Mesenteric fat pad (tissue), 1 donor: ENCODE results near the gene IKBKE. TPM values are rescaled to one million over a fixed set of nuclear protein-coding genes. Genes with fewer than 3 reads are reported as not detected.
A peak's percentile ranks its signal among the peaks of the same experiment; 100 is the strongest.

ENCODE experiments used
- DNase-seq: peaks from one replicate; pipeline ENCODE4 v3.0.0-alpha.2; 2020; ENCODE audit warnings: low spot score
- total RNA-seq: library from RNA; stranded (reverse); fragmentation: NEBNext Ultra II Directional; extraction: Animal tissue kit (Norgen Biotek cat#: 25700); gene quantifications from one replicate; pipeline ENCODE4 v1.2.1, GENCODE V29; 2021
- donor health status: DM: yes; HTN: yes; CAD: no.

Gene IKBKE
- total RNA-seq, 1 donor from 2014 or later: 9.9 TPM

GRCh38 chr1:206495011-206495461 is 24.8 kb downstream of the IKBKE start:
- no peak for DNase-seq

DNA sequence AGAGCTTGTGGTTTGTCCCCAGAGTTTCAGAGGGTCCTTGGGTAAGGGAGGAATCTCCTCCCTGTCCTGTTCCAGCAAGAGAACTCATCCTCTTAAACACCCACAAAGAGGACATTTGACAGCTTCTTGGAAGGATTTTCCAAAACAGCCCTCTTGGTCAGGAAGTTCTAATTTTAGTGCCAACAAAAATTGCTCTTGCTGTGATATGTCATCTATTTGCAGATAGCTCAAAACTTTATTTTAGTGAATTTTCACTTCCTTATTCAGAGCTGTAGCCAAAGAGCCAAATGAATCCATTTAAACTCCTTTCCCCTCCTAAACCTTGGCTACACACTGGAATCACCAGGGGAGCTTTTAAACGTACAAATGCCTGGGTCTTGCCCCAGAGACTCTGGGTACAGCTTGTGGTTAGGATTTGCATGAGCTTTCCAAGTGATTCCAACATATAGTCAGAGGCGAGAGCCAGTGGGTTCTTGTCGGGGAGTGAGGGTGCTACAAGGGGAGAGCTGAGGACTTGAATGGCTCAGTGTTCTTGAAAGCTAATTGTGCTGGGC is 25.3 kb downstream of the IKBKE start:
- DNase-seq: no peak

DNA sequence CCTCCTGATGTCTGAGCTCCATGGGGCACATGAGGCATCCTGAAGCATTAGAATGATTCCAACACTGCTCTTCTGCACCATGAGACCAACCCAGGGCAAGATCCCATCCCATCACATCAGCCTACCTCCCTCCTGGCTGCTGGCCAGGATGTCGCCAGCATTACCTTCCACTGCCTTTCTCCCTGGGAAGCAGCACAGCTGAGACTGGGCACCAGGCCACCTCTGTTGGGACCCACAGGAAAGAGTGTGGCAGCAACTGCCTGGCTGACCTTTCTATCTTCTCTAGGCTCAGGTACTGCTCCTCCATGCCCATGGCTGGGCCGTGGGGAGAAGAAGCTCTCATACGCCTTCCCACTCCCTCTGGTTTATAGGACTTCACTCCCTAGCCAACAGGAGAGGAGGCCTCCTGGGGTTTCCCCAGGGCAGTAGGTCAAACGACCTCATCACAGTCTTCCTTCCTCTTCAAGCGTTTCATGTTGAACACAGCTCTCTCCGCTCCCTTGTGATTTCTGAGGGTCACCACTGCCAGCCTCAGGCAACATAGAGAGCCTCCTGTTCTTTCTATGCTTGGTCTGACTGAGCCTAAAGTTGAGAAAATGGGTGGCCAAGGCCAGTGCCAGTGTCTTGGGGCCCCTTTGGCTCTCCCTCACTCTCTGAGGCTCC is 26.0 kb downstream of the IKBKE start:
- DNase-seq: no peak

GRCh38 chr1:206497363-206497762 is 27.1 kb downstream of the IKBKE start:
- no peak for DNase-seq

DNA sequence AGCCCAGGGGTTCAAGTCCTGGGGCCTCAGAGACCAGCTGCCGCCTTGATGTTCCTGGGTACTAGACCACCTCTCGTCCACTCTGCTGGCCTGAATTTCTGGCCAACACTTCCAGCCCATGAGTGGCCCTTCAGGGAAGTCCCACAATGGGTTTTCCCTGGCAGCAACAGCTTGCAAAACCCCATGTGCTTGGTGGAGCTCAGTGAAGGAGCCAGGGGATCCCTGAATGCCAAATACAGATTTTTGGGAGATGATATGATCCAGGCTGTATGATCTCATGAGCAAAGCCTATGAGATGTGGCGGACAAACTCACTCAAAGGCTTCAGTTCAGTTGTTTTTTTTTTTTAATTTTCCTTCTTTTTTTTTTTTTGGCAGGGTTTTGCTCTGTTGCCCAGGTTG is 27.5 kb downstream of the IKBKE start:
- no peak for DNase-seq

DNA sequence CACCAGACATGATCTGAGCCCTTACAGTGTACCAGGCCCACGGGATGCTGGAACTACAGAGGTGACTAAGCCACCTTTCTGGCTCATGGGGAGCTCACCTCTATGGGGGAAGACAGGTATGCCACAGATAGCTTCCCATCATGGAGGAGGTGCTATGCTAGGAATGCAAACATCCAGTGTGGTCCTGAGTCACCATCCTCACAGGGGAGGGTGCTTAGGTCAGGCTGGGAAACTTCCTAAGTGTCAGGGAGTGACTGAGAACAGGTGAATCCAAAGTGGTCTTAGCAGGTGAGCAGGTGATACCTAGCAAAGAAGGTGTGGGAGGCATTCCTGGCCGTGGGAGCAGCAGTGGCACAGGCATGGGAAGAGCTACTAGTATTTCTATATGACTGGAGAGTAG is 28.4 kb downstream of the IKBKE start:
- no peak for DNase-seq

- DNase-seq: no peak
Measured at GRCh38 chr1:206500046-206500445, 29.8 kb downstream of the IKBKE start.

GRCh38 chr1:206501881-206502280 is 31.6 kb downstream of the IKBKE start:
- DNase-seq: no peak

GRCh38 chr1:206502403-206502802 is 32.1 kb downstream of the IKBKE start:
- no peak for DNase-seq

DNA sequence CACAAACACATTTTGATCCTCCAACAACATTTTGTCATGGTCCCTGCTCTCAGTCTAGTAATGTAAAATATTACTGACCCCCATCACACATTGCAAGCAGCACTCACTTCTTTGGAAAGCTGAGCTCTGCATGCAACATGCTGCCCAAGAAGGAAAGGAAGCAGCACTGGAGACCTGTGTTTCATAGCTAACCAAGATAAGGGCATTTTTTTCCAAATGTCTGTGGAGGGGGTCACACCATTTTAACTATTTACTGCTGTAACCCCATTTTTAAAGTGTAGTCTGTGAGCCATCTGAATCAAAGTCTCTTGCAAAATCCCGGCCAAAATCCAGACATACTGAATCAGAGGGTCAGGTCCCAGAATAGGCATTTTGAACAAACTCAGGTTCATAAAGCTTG is 32.5 kb downstream of the IKBKE start:
- no peak for DNase-seq

DNA sequence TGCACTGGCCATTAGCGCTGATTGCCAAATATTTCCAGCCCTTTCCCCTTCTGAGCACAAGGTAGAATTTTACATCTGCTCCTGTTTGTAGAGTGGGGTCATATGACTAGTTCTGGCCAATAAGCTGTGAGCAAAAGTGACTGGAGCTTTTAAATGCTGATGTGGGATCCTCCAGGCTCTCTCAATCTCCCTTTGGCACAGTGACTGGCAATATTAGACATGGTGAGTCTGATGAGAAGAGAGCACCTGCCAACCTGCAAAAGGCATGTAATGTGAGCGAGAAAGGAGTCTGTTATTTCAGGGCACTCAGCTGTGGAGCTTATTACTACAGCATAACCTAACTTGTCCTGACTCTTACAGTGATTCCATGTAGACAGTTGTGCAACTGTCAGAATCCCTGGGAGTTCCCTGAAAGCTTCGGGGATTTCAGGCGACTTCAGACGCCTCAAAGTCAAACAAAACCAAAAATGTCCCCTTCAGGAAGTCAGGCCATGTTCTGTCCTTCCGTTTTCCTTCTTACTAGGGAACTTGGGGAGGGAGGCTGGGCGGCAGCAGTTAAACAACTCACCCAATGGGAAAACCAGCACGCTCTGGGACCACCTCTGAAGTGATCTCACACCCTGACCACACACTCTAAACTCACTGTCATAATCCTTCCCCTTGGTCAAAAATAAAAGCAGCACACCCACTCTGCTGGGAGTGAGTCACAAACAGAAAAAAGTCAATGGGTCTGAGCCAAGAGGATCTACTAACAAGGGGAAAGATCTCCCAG is 33.5 kb downstream of the IKBKE start:
- no peak for DNase-seq

DNA sequence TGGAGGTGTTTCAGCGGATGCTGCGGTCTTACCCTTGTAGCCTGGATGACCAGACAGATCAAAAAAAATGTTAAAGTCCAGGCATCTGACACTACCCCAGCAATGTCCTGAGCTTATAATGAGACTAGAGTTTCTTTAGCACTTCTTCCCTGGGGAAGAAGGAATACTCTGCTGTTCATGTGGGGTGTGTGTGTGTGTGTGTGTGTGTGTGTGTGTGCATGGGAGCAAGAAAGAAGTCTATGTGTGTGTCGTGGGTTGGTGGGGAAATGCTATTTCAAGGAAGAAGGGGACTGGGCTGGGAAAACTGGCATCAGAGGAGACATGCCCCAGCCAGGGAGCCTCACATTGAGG is 34.1 kb downstream of the IKBKE start:
- DNase-seq: no peak

- DNase-seq: no peak
Measured at GRCh38 chr1:206505702-206506355, 35.6 kb downstream of the IKBKE start.

- no peak for DNase-seq
Measured at GRCh38 chr1:206506405-206507283, 36.4 kb downstream of the IKBKE start.

- DNase-seq: peak; percentile 91
Measured at GRCh38 chr1:206507284-206508129, 37.2 kb downstream of the IKBKE start, which contains the start of gene RASSF5. RASSF5 (plus strand) TSS chr1:206507531; CDS start chr1:206507603, 72 bp downstream.

GRCh38 chr1:206508130-206508889 is 38.0 kb downstream of the IKBKE start:
- no peak for DNase-seq

DNA sequence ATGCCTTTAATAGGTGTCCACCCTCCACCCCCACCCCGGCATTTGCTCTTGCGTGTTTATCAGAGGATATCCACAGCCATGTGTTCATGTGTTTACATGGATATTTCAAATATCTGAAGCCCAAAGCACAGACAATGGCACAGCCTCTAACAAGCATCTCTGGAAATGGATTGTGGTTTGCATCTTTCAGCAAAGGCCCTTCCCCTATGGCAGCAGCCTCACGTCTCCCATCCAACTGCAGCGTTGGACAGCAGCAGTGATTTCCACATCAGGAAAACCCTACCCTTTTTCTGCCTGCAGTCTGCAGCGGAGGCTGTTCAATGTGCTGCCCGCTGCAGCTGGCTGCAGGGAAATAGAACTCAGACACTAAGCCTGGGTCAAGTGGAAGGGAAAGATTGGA is 38.7 kb downstream of the IKBKE start:
- DNase-seq: no peak

GRCh38 chr1:206509612-206510257 is 39.5 kb downstream of the IKBKE start:
- no peak for DNase-seq

DNA sequence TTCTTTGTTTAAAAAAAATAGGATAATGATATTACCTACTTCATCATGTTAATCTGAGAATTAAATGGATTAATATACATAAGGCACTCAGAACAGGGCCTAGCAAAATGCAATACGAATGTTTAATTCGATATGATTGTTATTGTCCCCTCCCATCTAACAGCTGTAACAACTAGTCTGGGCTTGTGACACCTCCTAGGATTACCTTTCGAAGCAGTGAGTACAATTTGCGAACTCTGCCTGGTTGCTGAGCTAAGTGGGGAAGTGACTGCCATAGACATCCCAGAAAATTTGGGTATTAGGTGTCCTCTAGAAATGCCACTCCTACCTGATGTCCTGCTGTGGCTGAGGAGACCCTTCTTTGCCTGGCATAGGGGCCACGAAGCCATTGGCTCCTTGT is 40.1 kb downstream of the IKBKE start:
- DNase-seq: no peak
